Mesothelial cell of epicardium (in vitro differentiated cells): ENCODE data around the gene SYNGR1. TPM values are rescaled to one million over a fixed set of nuclear protein-coding genes. Genes with fewer than 3 reads are reported as not detected.
"Not testable (repeated sequence)": the region's sequence is repeated elsewhere in the genome, so short reads cannot be mapped to it uniquely, and the experiment has no call there.

ENCODE experiments used
- DNase-seq, 2 experiments: peaks; one replicate each; pipeline ENCODE4 v3.0.0; 2021; ENCODE audit warnings: low spot score in 2 of 2; ENCODE audit not compliant: unreplicated experiment in 2 of 2
- H3K27ac Mint-ChIP-seq: 2 replicates; pipeline ENCODE4 v1.8.0; 2021; ENCODE audit warnings: mixed read lengths
- H3K27me3 Mint-ChIP-seq: 2 replicates; pipeline ENCODE4 v1.8.0; 2021; ENCODE audit warnings: low read depth, mixed read lengths
- H3K36me3 Mint-ChIP-seq: 2 replicates; pipeline ENCODE4 v1.8.0; 2021; ENCODE audit warnings: mixed read lengths
- H3K4me1 Mint-ChIP-seq: 2 replicates; pipeline ENCODE4 v1.8.0; 2021; ENCODE audit warnings: mixed read lengths
- H3K4me3 Mint-ChIP-seq: 2 replicates; pipeline ENCODE4 v1.8.0; 2021; ENCODE audit warnings: mild to moderate bottlenecking, moderate library complexity, mixed read lengths
- H3K9me3 Mint-ChIP-seq: 2 replicates; pipeline ENCODE4 v1.8.0; 2021; ENCODE audit warnings: mixed read lengths
- total RNA-seq: library from RNA; stranded (reverse); gene quantifications from 3 replicates; pipeline ENCODE4 v1.2.1, GENCODE V29; 2021
- TF ChIP-seq, protein P1 (sequence below): fragments of 200-600 bp; sonication (generic); IDR thresholded peaks from one replicate; pipeline ENCODE4 v1.5.0; 2021; ENCODE audit warnings: antibody characterized with exemption; ENCODE audit not compliant: unreplicated experiment

The SYNGR1 gene
- total RNA-seq, 1 donor from 2014 or later, result 38.9 TPM

DNA sequence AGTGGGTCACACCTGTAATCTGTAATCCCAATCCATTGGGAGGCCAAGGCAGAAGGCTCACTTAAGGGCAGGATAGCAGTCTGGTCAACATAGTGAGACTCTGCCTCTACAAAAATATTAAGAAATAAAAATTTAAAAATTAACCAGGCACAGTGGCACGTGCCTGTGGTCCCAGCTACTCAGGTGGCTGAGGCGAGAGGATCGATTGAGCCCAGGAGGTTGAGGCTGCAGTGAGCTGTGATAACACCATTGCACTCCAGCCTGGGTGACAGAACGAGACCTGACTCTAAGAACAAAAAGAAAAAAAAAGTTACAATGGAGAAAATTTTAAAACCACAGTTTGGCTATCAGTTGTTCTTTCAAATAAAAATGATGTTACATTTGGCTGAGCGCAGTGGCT lies 13.4 kb upstream of the SYNGR1 start:
- H3K4me3 Mint-ChIP-seq, result no peak overlapping the region
- H3K4me1 Mint-ChIP-seq, result peaks cover 27% of the 10 kb centered on the region
- DNase-seq, result no peak
- TF ChIP-seq, protein P1, sequence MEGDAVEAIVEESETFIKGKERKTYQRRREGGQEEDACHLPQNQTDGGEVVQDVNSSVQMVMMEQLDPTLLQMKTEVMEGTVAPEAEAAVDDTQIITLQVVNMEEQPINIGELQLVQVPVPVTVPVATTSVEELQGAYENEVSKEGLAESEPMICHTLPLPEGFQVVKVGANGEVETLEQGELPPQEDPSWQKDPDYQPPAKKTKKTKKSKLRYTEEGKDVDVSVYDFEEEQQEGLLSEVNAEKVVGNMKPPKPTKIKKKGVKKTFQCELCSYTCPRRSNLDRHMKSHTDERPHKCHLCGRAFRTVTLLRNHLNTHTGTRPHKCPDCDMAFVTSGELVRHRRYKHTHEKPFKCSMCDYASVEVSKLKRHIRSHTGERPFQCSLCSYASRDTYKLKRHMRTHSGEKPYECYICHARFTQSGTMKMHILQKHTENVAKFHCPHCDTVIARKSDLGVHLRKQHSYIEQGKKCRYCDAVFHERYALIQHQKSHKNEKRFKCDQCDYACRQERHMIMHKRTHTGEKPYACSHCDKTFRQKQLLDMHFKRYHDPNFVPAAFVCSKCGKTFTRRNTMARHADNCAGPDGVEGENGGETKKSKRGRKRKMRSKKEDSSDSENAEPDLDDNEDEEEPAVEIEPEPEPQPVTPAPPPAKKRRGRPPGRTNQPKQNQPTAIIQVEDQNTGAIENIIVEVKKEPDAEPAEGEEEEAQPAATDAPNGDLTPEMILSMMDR, result no peak
- H3K27me3 Mint-ChIP-seq, result no peaks in the 10 kb centered on the region
- no peaks in the 10 kb centered on the region for H3K9me3 Mint-ChIP-seq
- H3K27ac Mint-ChIP-seq, result no peak overlapping the region
- no peaks in the 10 kb centered on the region for H3K36me3 Mint-ChIP-seq

DNA sequence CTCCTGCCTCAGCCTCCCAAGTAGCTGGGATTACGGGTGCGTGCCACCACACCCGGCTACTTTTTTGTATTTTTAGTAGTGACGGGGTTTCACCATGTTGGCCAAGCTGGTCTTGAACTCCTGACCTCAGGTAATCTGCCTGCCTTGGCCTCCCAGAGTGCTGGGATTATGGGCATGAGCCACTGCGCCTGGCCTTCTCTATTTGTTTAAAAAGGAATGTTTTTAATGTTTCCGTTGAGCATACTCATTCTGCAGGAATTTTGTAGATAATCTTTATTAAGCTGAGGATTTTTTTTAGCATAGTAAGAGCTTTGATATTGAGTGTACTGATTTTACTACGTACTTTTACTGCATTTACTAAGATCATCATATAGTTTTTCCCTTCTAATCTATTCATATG lies 10.0 kb upstream of the SYNGR1 start:
- Mint-ChIP-seq H3K27ac (peak overlapping the region; percentile 25), H3K4me1 (peaks cover 17% of the 10 kb centered on the region)
- H3K9me3 Mint-ChIP-seq, H3K4me3 Mint-ChIP-seq, DNase-seq, H3K36me3 Mint-ChIP-seq, H3K27me3 Mint-ChIP-seq: not testable (repeated sequence)

DNA sequence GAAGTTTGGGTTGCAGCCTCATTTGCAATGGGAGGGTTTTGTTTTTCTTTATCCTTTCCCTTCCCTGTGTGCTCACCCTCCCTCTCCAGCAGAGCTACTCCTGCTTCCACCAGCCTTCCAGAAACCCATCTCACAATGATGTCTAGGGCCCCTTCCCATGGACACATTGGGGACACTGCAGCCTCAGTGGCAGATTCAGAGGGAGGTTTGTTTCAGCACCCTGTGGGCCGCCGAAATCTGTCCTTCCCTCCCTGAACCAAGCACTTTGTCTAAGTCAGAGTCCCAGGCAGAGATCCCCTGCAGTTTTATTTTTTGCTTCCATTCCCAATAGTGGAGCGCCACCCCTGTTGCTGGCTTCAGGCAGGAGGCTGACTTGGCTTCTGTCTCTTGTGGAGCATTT lies 8.6 kb upstream of the SYNGR1 start:
- H3K4me3 Mint-ChIP-seq, result no peak overlapping the region
- no peak for DNase-seq
- H3K27me3 Mint-ChIP-seq, result no peaks in the 10 kb centered on the region
- H3K27ac Mint-ChIP-seq, result no peak overlapping the region
- no peaks in the 10 kb centered on the region for H3K9me3 Mint-ChIP-seq
- H3K36me3 Mint-ChIP-seq, result no peaks in the 10 kb centered on the region
- peaks cover 17% of the 10 kb centered on the region for H3K4me1 Mint-ChIP-seq
- TF ChIP-seq, protein P1, result no peak

DNA sequence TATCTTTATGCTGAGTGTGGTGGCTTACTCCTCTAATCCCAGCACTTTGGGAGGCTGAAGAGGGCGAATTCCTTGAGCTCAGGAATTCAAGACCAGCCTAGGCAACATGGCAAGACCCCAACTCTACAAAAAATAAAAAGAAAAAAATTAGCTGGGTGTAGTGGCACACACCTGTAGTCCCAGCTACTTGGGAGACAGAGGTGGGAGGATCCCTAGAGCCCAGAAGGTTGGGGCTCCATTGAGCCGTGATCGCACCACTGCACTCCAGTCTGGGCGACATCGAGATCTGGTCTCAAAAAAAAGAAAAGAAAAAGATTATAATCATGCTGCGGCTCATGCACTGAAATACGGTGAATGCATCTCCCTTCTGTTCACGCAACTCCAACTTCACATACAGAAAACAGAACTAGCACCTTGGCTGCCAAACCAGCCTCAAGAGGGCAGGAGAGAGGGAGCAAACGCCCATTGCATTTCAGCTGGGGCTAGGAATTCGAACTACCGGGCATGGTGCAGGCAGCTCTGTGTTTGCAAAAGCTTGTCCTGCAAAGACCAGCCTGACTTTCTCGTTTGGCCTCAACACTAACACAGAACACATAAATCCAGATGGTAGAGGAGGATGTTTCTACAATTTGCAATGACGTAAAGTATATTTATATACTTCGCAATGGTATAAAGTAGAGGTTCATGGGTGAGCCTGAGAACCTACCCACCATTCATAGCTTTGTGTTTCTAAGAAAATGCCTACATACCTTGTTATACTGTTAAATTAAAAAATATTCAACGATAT lies 6.3 kb upstream of the SYNGR1 start:
- TF ChIP-seq, protein P1, result peak; percentile 49
- Mint-ChIP-seq H3K9me3 (no peaks in the 10 kb centered on the region), H3K36me3 (no peaks in the 10 kb centered on the region), H3K4me1 (peaks cover 17% of the 10 kb centered on the region), H3K27me3 (no peaks in the 10 kb centered on the region), H3K4me3 (no peak overlapping the region), H3K27ac (peak overlapping the region; percentile 24)
- DNase-seq, result peak in 1 of 2 experiments; percentile 70

DNA sequence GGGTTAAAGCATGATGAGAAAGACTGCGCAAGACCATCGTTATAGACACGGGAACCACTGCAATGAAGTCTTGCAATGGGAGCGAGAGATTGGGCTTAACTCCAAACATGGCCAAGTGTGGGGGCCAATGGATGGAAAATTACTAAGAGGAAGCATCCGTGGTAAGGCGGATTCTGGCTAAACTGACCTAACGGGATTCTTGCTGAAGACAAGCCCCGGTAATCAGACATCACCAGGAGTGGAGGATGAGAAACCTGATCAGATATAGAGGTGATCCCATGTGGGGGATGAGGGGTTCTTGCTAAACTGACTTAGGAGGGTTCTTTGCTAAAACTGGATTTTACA lies 5.8 kb upstream of the SYNGR1 start:
- Mint-ChIP-seq H3K9me3 (no peaks in the 10 kb centered on the region), H3K27ac (no peak overlapping the region), H3K27me3 (no peaks in the 10 kb centered on the region), H3K4me1 (peaks cover 19% of the 10 kb centered on the region), H3K4me3 (no peak overlapping the region), H3K36me3 (no peaks in the 10 kb centered on the region)
- TF ChIP-seq, protein P1, result no peak
- DNase-seq, result no peak

DNA sequence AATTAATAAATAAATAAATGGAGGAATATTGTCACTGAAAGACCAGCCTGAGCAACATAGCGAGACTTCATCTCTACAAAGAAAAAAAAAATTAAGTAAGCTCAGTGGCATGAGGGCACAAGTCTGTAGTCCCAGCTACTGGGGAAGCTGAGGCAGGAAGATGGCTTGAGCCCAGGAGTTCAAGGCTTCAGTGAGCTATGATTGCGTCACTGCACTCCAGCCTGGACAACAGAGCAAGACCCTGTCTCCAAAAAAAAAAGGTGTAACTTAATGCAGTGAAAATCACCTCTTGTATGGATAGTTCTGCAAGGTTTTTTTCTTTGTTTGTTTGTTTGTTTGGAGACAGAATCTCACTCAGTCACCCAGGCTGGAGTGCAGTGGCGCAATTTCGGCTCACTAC lies 4.6 kb upstream of the SYNGR1 start:
- Mint-ChIP-seq H3K4me3 (no peak overlapping the region), H3K9me3 (no peaks in the 10 kb centered on the region), H3K36me3 (no peaks in the 10 kb centered on the region), H3K27me3 (no peaks in the 10 kb centered on the region), H3K27ac (no peak overlapping the region), H3K4me1 (peaks cover 21% of the 10 kb centered on the region)
- no peak for DNase-seq
- TF ChIP-seq, protein P1, result no peak
